Effector CD8-positive, alpha-beta T cell (primary cell): Measurements from ENCODE around the gene TRPC4.
"Not testable (repeated sequence)": the region's sequence is repeated elsewhere in the genome, so short reads cannot be mapped to it uniquely, and the experiment has no call there.

Source experiments
- DNase-seq: peaks from one replicate; lab custom pipeline; 2025; lab: John Stamatoyannopoulos, UW

The TRPC4 gene

GRCh38 chr13:37601648-37602440 lies 267.7 kb downstream of the TRPC4 start:
- no peak for DNase-seq

GRCh38 chr13:37599519-37599918 lies 270.1 kb downstream of the TRPC4 start:
- DNase-seq, result no peak

GRCh38 chr13:37598597-37598996 lies 271.0 kb downstream of the TRPC4 start, which contains the start of gene POSTN:
POSTN (minus strand) TSS chr13:37598768; CDS start chr13:37598726, 42 bp downstream.
- no peak for DNase-seq

GRCh38 chr13:37597477-37598025 lies 272.0 kb downstream of the TRPC4 start:
- no peak for DNase-seq

DNA sequence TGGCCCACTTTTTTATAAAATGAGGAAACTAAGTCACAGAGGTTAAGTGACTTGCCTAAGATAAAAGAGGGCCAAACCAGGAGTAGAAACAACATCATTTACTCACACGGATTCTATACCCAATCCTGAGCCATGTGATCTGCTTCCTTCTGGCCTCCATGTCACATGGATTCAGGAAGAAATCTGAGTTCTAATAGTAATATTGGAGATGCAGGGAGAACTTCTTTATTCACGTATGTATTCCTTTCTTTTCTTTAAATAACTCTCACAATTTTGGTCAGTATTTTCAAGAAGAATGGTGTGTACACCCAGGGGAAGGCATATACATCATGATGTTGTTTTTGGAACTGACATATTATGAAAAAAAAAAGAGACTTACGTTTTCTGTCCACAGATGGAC lies 272.8 kb downstream of the TRPC4 start:
- no peak for DNase-seq

DNA sequence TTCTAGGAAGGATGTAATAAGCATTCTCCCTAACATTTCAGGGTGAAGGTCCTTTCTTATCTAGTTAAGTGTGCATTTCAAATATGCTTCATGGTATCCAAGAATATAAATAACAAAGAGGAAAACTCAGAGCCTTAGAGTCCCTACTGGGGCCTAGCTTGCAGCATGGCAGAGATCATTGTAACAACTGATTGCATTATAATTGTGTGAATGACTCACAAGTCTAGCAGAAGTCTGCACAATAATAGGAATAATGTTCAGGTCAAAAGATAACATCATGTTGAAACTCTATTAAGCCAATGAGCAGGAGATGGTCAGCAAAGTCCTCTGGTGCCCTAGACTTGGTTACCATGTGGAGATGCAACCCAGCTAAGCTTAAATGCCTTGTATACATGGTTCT lies 274.4 kb downstream of the TRPC4 start:
- DNase-seq, result no peak

DNA sequence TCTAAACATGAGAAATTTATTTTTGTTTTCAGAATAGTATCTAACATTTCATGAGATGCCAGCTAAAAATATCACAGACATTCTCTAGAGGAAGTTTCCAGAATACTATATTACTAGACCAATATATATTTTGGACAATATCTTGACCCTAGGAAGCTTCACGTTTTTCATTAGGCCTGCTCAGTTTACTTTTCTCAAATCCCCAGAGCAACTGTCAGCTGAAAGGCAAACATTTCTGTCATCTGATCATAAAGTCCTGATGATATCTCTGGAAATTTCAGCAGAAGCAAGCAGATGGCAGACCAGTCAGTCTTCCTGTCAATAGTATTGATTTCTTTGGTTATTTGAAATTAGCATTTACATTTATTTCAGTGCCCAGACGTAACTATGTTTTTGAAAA lies 275.0 kb downstream of the TRPC4 start:
- DNase-seq, result no peak

GRCh38 chr13:37589381-37589780 lies 280.2 kb downstream of the TRPC4 start:
- DNase-seq, result not testable (repeated sequence)

DNA sequence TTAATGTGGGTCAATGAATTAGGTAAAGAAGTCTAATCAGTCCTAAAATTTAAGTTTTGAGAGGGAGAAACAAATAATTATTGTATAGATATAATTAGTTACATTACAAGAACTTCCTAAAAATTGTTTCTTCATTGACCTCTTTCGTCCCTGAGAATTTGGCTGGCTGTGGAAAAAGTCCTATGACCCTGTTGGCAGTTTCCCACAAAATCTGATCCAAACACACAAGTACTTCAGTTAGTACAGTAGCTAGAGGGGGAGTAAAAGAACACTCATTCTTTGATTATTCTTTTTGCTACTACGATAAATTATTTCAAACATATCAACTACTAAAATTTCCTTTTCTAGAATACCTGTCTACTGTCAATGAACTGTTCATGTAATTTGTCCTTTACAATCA lies 282.3 kb downstream of the TRPC4 start:
- DNase-seq, result no peak
